ENCODE measurements around the gene TIAM1.

The TIAM1 gene

DNA sequence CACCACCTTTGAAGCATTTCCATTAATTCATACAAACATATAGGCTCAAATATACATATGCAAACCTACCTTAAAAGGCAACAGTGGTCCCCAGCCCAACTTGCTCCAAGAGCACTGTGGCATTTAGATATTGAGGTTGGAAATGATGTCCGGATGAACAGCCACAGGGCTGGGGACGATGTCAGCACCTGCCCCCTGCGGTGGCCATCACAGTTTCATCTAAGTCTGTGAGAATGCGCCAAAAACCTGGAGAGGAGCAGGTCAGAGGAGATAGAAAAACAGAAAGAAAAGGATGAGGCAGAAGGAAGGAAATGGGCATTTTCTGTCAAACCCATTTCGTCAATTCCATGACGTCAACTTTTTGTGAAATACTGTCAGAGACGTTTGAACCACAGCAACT lies 67.4 kb downstream of the TIAM1 start:
- TF ChIP-seq, protein P1, sequence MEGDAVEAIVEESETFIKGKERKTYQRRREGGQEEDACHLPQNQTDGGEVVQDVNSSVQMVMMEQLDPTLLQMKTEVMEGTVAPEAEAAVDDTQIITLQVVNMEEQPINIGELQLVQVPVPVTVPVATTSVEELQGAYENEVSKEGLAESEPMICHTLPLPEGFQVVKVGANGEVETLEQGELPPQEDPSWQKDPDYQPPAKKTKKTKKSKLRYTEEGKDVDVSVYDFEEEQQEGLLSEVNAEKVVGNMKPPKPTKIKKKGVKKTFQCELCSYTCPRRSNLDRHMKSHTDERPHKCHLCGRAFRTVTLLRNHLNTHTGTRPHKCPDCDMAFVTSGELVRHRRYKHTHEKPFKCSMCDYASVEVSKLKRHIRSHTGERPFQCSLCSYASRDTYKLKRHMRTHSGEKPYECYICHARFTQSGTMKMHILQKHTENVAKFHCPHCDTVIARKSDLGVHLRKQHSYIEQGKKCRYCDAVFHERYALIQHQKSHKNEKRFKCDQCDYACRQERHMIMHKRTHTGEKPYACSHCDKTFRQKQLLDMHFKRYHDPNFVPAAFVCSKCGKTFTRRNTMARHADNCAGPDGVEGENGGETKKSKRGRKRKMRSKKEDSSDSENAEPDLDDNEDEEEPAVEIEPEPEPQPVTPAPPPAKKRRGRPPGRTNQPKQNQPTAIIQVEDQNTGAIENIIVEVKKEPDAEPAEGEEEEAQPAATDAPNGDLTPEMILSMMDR (IDR thresholded peaks at IDR 0.05; ENCODE audit: low read depth, low read length), result no peak

DNA sequence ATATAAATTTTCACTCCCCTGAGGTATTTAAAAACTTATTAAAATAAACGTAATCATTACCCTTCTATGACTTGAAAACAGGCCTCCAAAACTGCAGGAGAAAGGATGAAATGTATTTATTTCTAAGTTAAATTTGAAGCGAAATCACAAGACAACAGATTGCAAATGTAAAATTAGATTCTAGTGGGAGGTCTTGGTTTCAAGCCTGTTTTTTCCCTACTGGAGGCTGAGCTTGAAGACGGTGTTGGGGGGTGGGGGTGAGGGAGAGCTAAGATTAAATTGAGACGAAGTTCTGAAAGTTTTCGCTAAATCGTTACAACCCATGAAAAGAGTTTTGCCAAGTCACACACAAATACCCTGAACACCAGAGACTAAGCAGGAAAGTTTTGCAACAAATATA lies 68.2 kb downstream of the TIAM1 start:
- DNase-seq (ENCODE audit: extremely low read depth, low read depth), result no peak
- TF ChIP-seq, protein P1 (IDR thresholded peaks at IDR 0.05; ENCODE audit: low read depth, low read length), result no peak

More for the DNA sequence above, 67.4 kb downstream of the TIAM1 start:
- DNase-seq (ENCODE audit: extremely low read depth, low read depth), result no peak

DNA sequence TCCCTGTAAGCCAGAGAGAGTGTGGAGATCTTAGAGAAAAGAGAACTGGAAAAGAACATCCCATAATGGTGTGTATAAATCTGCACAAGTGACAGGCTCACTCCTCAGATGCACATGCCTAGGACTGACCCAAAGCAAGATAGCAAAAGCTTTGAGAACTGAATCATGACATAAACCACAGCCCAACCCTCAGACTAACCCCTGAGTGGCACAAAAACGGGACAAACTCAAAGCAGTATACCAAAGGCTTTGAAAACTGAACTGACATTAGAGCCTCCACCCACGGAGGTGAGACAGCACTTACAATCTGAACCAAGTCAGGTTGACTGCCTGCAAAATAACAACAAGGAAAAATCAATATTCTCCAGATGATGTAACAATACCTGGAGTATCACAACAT lies 70.8 kb downstream of the TIAM1 start:
- DNase-seq (ENCODE audit: extremely low read depth, low read depth), result no peak
- TF ChIP-seq, protein P1 (IDR thresholded peaks at IDR 0.05; ENCODE audit: low read depth, low read length), result no peak

DNA sequence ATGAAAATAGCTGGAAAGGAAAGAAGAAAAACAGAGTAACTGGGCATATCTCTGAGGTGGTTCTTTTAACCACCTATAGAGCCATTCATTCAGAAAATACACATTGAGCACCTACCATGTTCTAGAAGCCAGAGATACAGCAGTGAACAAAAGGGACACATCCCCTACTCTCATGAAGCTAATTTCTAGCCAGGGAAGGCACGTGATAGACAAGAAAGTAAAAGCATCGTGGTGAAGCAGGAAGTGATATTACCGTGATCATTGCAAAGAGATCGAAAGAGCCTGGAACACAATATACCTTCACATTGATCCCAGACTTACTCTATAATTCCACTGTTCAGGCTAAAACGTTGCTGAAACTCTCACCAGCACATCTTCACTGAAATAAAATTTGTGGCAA lies 76.0 kb downstream of the TIAM1 start:
- TF ChIP-seq, protein P1 (IDR thresholded peaks at IDR 0.05; ENCODE audit: low read depth, low read length), result no peak
- no peak for DNase-seq (ENCODE audit: extremely low read depth, low read depth)

DNA sequence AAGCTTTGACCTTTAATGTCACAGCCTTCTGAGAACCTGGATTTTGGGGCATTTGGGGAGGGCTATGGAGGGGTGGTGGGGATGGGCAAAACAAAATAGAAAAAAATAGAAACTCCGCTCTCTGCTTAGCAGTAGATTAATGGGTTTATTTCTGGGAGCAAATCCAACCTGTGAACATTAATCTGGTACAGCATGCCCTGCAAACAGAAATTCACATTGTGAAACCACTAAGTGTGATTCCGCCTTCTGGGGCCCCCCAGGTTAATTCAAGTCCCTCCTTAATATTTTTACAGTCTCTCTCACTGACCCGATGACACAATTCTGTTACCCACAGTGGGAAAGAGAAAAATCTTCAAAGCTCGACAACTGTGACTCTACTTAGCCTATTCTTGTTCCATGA lies 76.4 kb downstream of the TIAM1 start:
- TF ChIP-seq, protein P1 (IDR thresholded peaks at IDR 0.05; ENCODE audit: low read depth, low read length), result no peak
- no peak for DNase-seq (ENCODE audit: extremely low read depth, low read depth)

DNA sequence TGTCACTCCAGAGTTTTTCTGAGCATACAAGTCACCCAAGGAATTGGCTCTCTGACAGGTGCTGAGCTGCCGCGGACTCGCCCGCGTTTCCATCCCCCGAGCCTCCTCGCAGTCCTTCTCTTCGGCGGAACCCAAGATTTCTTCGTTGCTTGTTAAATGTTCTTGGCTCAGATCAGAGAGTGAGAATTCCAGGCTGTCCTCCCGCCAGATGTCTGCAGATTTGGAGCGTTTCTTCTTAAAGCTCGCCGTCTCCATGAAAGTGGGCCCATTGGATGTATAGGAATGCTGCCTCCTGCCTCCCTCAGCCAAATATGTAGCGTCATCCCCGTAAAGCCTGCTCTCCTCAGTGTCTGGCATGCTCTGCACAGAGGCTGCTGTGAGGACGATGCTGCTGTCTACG lies 77.8 kb downstream of the TIAM1 start:
- TF ChIP-seq, protein P1 (IDR thresholded peaks at IDR 0.05; ENCODE audit: low read depth, low read length), result no peak
- no peak for DNase-seq (ENCODE audit: extremely low read depth, low read depth)

DNA sequence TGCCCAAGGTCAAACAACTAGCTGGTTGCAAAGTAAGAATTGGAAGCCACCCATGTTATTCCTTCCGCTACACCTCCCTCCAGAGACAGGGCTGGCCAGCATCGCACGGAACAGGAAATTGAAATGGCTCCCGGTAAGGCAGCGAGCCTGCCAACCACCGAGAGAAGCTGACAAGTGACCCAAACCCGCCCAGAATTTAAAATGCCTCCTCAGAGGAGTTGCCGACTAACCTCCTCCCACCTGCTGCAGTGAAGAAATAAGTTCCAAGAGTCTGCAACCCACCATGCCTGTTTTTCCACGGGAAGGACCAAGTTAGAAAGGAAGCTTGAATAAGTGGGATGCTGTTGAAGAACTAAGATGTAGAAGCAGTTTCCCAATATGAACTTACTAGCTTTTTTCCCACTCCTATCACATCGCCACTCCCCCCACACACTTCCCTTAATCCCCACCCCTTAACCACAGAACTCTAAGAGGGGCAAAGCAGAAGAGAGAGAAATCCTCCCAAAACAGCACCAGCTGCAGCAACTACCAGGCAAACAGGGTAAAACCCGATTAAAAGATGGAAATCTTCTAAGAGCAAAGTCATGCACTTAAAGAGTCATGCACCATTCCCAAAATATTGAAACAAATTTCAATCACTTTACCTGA lies 78.6 kb downstream of the TIAM1 start:
- TF ChIP-seq, protein P1 (IDR thresholded peaks at IDR 0.05; ENCODE audit: low read depth, low read length), result no peak
- no peak for DNase-seq (ENCODE audit: extremely low read depth, low read depth)
